ENCODE data around the gene QRSL1.
"Not testable (repeated sequence)": the region's sequence is repeated elsewhere in the genome, so short reads cannot be mapped to it uniquely, and the experiment has no call there.

QRSL1 gene

GRCh38 chr6:106626485-106626884, 2.9 kb upstream of the QRSL1 start:
- Histone ChIP-seq H3K4me3 (ENCODE audit: low read depth, low read length) (no peak overlapping the region), H3K27ac (no peak overlapping the region), H3K36me3 (replicated peaks) (no peaks in the 10 kb centered on the region), H3K27me3 (replicated peaks) (no peaks in the 10 kb centered on the region)
- TF ChIP-seq CTCF (IDR thresholded peaks at IDR 0.05; ENCODE audit: low read depth, low read length, missing control alignments): no peak
- in situ Hi-C loops (cut with HindIII; ENCODE audit: low pct_ligation_motif_present, low sequenced_read_pairs): no loop called here
- DNase-seq: no peak

GRCh38 chr6:106627760-106628159, 1.6 kb upstream of the QRSL1 start:
- H3K36me3 ChIP-seq (replicated peaks); H3K4me3 ChIP-seq (ENCODE audit: low read depth, low read length); H3K27ac ChIP-seq; in situ Hi-C loops (cut with HindIII; ENCODE audit: low pct_ligation_motif_present, low sequenced_read_pairs); H3K27me3 ChIP-seq (replicated peaks); DNase-seq: not testable (repeated sequence)

- Histone ChIP-seq H3K4me3 (ENCODE audit: low read depth, low read length) (peak overlapping the region; percentile 78), H3K36me3 (replicated peaks) (no peaks in the 10 kb centered on the region), H3K27ac (peak overlapping the region; percentile 80), H3K27me3 (replicated peaks) (no peaks in the 10 kb centered on the region)
- TF ChIP-seq CTCF (IDR thresholded peaks at IDR 0.05; ENCODE audit: low read depth, low read length, missing control alignments): no peak
- no peak for DNase-seq
- in situ Hi-C loops (cut with HindIII; ENCODE audit: low pct_ligation_motif_present, low sequenced_read_pairs): no loop called here
Observed at GRCh38 chr6:106628658-106629102, 698 bp upstream of the QRSL1 start.

- in situ Hi-C loops (cut with HindIII; ENCODE audit: low pct_ligation_motif_present, low sequenced_read_pairs): no loop called here
- no peaks in the 10 kb centered on the region for H3K27me3 ChIP-seq (replicated peaks)
- peak overlapping the region; percentile 80 for H3K27ac ChIP-seq
- no peak for DNase-seq
- peak overlapping the region; percentile 78 for H3K4me3 ChIP-seq (ENCODE audit: low read depth, low read length)
- H3K36me3 ChIP-seq (replicated peaks): no peaks in the 10 kb centered on the region
- no peak for TF ChIP-seq CTCF (IDR thresholded peaks at IDR 0.05; ENCODE audit: low read depth, low read length, missing control alignments)
Observed at GRCh38 chr6:106629859-106630163, 433 bp downstream of the QRSL1 start.

GRCh38 chr6:106630366-106630765, 988 bp downstream of the QRSL1 start:
- in situ Hi-C loops (cut with HindIII; ENCODE audit: low pct_ligation_motif_present, low sequenced_read_pairs): no loop called here
- no peak for DNase-seq

GRCh38 chr6:106631346-106631745, 2.0 kb downstream of the QRSL1 start:
- no peaks in the 10 kb centered on the region for H3K36me3 ChIP-seq (replicated peaks)
- no peak overlapping the region for H3K27ac ChIP-seq
- no peaks in the 10 kb centered on the region for H3K27me3 ChIP-seq (replicated peaks)
- H3K4me3 ChIP-seq (ENCODE audit: low read depth, low read length): no peak overlapping the region
- in situ Hi-C loops (cut with HindIII; ENCODE audit: low pct_ligation_motif_present, low sequenced_read_pairs): no loop called here
- DNase-seq: no peak
- TF ChIP-seq CTCF (IDR thresholded peaks at IDR 0.05; ENCODE audit: low read depth, low read length, missing control alignments): no peak

More at GRCh38 chr6:106630366-106630765, 988 bp downstream of the QRSL1 start:
- no peak for TF ChIP-seq CTCF (IDR thresholded peaks at IDR 0.05; ENCODE audit: low read depth, low read length, missing control alignments)
- peak overlapping the region; percentile 78 for H3K4me3 ChIP-seq (ENCODE audit: low read depth, low read length)
- H3K27ac ChIP-seq: no peak overlapping the region
- no peaks in the 10 kb centered on the region for H3K36me3 ChIP-seq (replicated peaks)
- H3K27me3 ChIP-seq (replicated peaks): no peaks in the 10 kb centered on the region
